Panc1 (cell line): ENCODE results near the gene ARAF.

Experiments
- CTCF ChIP-seq: fragments of 450-650 bp; IDR thresholded peaks from 2 replicates; pipeline ENCODE4 v1.5.1; 2017; ENCODE audit warnings: mild to moderate bottlenecking
- POLR2AphosphoS5 ChIP-seq: IDR thresholded peaks from 2 replicates; pipeline ENCODE4 v1.6.1; 2012; ENCODE audit warnings: mild to moderate bottlenecking, low read depth, low read length, moderate library complexity
- REST ChIP-seq, 2 experiments: IDR thresholded peaks; 2 replicates each; pipeline ENCODE4 v1.6.1; 2011 to 2012; ENCODE audit warnings: low read depth in 2 of 2, control low read depth in 1 of 2, low read length in 1 of 2, mild to moderate bottlenecking in 1 of 2, moderate library complexity in 1 of 2; ENCODE audit not compliant: insufficient read depth in 1 of 2
- SIN3A ChIP-seq: IDR thresholded peaks from 2 replicates; pipeline ENCODE4 v1.6.1; 2012; ENCODE audit warnings: low read depth, mild to moderate bottlenecking, low read length, moderate library complexity, borderline replicate concordance; ENCODE audit not compliant: insufficient read depth

- TF ChIP-seq CTCF, result no peak
- no peak for TF ChIP-seq POLR2AphosphoS5
- TF ChIP-seq REST (IDR thresholded peaks at IDR 0.05; ENCODE audit: insufficient read depth in 1 of 2, low read depth in 2 of 2, low read length in 1 of 2), result no peak
- TF ChIP-seq SIN3A, result no peak
Observed at GRCh38 chrX:47572773-47573340, 11.9 kb downstream of the ARAF start.
